ENCODE data around the gene SCMH1.

DNA sequence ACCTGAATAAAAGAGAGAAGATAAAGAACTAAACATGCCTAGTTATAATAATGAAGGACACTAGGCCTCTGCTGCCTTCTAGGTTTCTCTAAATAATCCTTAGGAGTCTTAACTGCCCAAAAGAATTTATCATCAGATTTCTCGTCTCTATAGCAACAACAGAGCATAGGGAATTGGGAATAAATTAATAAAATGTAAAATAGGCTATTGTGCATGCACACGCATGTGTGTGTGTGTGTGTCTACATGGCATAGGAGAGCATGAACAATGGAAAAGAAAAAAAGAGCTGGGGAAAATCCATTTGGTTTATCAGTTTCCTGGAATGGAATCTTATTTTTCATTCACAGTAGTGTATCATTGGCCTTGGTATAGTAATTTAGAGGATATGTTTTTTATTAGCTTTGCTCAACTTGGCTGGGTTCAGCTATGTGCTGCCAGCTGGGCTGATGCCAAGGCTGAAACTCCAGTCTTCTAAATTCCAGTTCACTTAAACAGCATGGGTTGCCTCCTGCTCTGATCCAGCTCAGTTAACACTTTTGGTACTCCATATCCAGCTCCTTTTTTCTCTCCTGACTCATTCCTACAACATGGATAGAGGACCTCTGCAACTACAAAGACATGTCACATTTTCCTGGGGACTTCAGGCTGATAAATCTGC, 140.0 kb downstream of the SCMH1 start:
- TF ChIP-seq GATA3 (IDR thresholded peaks at IDR 0.05; ENCODE audit: low read depth, low read length) (no peak), GATA2 (IDR thresholded peaks at IDR 0.05; ENCODE audit: low read depth, low read length) (no peak)

Data from SH-SY5Y (cell line).